Lower leg skin (tissue), 4 donors: ENCODE results near the gene LRRC75A. TPM values are rescaled to one million over a fixed set of nuclear protein-coding genes. Genes with fewer than 3 reads are reported as not detected.

Source experiments
- DNase-seq, 2 donors: peaks; one replicate each; pipeline ENCODE4 v3.0.0-alpha.2; 2019; ENCODE audit warnings: low spot score in 2 of 2
- H3K4me3 ChIP-seq: fragments of 200-600 bp; sonication (generic); 2 replicates; pipeline ENCODE4 v1.5.1; 2017; ENCODE audit warnings: mild to moderate bottlenecking, low read depth; ENCODE audit not compliant: poor library complexity, severe bottlenecking
- POLR2A ChIP-seq, 2 donors: fragments of 450-650 bp; IDR thresholded peaks; one replicate each; pipeline ENCODE4 v1.6.1; 2016 to 2017; ENCODE audit warnings: antibody characterized with exemption in 2 of 2, mild to moderate bottlenecking in 1 of 2, moderate library complexity in 1 of 2
- WGBS, 2 donors: methylation state at CpG; one replicate each; pipeline ENCODE4 v1.1.5; 2018; 5-methylcytosine and 5-hydroxymethylcytosine counted together
- intact Hi-C: fragments of 100-400 bp; cut with DNase I; formaldehyde crosslinking; loops from one replicate; pipeline ENCODE4 v1.15.0; 2023; ENCODE audit warnings: low total_unique reads
- total RNA-seq, 4 donors: library from RNA; depleted of rRNA; stranded (reverse); fragments of >200 nt; gene quantifications; one replicate each; pipeline ENCODE4 v1.1.0, GENCODE V29; 2016
- TF ChIP-seq, protein P1 (sequence below), 3 donors: fragments of 450-650 bp; IDR thresholded peaks; one replicate each; pipeline ENCODE4 v1.5.1; 2016; ENCODE audit warnings: antibody characterized with exemption in 3 of 3, mild to moderate bottlenecking in 3 of 3, moderate library complexity in 2 of 3

The LRRC75A gene
- total RNA-seq, 4 donors from 2014 or later, result 0.74 to 1.6 (median 0.99) TPM

DNA sequence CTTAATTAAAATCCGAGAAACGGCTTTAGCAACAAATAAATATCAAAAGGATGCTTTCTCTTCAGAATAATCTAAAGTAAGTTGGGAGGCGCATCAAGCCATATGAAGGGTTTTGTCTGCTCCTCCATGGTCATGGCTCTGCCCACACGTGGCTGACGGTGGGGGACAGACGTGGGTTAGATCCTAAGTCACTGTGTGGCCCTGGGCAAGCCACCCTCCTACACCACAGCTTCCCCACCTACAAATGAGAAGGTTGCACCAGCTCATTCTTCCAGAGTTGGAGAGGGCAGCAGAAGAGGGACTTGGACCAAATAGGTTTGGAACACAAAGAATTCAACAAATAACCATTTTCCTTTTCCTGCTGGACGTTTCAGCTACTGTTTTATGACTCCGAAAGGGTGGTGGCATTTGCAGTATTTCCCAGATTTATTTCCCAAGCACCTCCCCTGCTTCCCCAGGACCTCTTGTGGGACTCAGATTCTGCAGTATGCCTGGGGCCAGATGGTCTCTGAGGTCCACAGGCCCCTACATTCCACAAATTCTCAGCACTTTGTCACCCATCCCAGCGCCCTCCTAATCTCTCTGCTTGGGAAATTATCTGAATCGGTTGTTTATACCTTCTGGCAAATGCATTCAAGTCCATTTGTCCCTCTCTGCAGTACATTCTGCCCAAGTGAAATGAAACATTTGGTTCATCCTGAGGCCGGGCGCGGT lies 17.8 kb downstream of the LRRC75A start:
- H3K4me3 ChIP-seq, result no peak overlapping the region
- 81 to 85% methylated on average over 13 of the region's 13 CpGs for WGBS, 2 donors
- no peak for TF ChIP-seq POLR2A (IDR thresholded peaks at IDR 0.05)
- TF ChIP-seq, protein P1, sequence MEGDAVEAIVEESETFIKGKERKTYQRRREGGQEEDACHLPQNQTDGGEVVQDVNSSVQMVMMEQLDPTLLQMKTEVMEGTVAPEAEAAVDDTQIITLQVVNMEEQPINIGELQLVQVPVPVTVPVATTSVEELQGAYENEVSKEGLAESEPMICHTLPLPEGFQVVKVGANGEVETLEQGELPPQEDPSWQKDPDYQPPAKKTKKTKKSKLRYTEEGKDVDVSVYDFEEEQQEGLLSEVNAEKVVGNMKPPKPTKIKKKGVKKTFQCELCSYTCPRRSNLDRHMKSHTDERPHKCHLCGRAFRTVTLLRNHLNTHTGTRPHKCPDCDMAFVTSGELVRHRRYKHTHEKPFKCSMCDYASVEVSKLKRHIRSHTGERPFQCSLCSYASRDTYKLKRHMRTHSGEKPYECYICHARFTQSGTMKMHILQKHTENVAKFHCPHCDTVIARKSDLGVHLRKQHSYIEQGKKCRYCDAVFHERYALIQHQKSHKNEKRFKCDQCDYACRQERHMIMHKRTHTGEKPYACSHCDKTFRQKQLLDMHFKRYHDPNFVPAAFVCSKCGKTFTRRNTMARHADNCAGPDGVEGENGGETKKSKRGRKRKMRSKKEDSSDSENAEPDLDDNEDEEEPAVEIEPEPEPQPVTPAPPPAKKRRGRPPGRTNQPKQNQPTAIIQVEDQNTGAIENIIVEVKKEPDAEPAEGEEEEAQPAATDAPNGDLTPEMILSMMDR (IDR thresholded peaks at IDR 0.05), result no peak
- no peak for DNase-seq
- intact Hi-C loops, result no loop called here

DNA sequence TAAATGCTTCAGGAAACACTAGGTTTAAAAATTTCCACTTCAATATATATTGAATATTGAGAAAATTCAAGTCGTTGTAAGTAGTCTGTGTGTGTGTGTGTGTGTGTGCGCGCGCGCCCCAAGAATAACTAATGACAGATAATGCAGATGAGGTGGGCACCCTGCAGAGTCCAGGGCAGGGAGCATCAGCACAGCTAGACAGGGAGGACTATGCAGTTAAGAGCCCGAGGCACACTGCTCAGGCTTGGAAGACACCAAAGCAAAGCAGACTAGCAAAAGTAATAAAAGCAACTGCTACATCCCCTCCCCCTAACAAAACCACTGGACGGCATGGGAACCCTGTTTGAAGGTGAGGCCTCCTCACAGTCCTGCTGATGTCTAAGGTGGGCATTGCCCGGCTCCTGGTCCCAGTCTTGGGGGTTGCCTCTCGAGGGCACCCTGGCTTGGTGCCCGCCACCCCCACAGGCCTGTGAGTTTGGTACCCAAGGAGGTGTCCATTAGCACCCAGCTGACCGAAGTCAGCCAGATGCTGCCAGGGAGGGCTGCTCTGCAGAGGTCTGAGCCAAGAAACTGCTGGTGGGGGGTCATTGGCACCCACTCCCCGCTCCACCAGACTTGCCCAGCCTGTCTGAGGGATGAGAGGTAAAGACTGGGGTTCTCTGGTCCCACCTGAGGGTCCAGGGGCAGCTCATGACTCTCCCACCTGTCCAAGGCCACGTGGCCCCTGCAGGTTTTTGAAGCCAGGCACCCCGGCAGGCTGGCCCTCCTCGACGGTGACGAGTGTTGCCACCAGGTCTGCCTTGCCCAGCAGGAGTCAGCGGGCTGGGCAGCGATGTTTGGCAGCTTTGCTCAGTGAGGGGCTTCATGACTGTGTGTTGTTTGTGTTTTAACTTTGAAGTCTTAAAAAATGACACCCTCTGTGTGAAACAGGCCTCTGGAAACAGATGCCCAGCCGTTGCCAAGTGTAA lies 18.7 kb downstream of the LRRC75A start:
- H3K4me3 ChIP-seq, result no peak overlapping the region
- intact Hi-C loops, result no loop called here
- 86 to 90% methylated on average over 18 to 19 of the region's 20 CpGs for WGBS, 2 donors
- no peak for DNase-seq
- TF ChIP-seq, protein P1 (IDR thresholded peaks at IDR 0.05), result no peak
- TF ChIP-seq POLR2A (IDR thresholded peaks at IDR 0.05), result no peak

DNA sequence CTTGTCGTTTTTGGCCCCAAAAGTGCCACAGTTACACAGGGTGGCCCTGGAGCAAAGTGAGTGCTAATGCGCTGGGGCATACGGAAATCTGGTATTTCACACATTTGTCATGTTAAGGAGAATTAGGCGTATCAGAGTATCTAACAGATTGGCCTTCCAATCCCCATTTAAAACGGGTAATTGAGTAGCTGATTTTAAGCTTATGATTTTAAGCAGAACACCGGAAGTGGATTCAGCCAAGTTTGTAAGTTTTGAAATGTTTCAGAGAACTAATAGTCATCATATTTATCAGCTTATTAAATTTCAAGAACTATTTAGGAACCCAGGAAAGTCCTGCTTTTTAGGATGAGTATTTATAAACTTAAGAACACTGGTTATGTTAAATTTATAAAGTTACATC lies 19.5 kb downstream of the LRRC75A start:
- intact Hi-C loops, result no loop called here
- DNase-seq, result no peak
- TF ChIP-seq, protein P1 (IDR thresholded peaks at IDR 0.05), result no peak
- no peak for TF ChIP-seq POLR2A (IDR thresholded peaks at IDR 0.05)
- no peak overlapping the region for H3K4me3 ChIP-seq
- WGBS, 2 donors, result 71 to 74% methylated on average over 6 of the region's 6 CpGs

DNA sequence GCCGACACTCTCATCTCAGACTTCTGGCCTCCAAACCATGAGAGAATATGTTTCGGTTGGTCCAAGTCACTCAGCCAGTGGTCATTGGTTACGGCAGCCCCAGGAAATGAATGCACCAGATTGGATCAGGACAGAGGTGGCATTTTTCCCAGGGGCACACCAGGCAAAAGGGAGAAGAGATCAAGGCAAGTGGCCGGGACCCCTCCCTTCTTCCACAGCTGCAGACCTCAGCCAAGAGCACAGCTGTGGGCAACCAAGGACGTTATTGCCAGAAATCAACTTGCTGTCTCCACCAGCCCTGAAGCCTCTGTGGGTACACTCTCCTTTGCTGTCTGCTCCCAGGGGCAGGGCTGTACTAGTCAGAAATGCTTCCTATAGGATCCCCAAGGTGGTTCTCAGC lies 20.7 kb downstream of the LRRC75A start:
- WGBS, 2 donors, result 82 to 87% methylated on average over 5 of the region's 5 CpGs
- DNase-seq, result no peak
- no peak for TF ChIP-seq POLR2A (IDR thresholded peaks at IDR 0.05)
- TF ChIP-seq, protein P1 (IDR thresholded peaks at IDR 0.05), result no peak
- H3K4me3 ChIP-seq, result no peak overlapping the region
- intact Hi-C loops, result no loop called here

DNA sequence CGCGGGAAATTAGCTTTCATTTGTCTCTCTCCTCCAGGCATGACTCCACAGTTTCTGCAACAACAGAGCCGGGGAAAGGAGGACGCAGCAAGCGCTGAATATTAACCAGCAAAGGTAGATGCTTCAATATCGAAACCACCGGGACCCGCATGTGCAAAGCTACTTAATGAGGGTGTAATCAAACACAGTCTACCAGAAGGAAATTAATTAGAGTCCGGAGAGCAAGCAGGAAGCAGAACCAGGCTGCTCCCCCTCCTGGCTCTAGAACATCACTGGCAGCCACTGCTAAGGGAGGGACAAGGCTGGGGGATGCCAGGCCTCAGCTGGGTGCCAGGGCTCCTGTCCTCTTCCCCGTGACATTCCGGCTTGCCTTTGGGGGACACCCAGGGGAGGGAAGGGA lies 21.7 kb downstream of the LRRC75A start:
- no peak for TF ChIP-seq POLR2A (IDR thresholded peaks at IDR 0.05)
- TF ChIP-seq, protein P1 (IDR thresholded peaks at IDR 0.05), result no peak
- DNase-seq, result no peak
- 51 to 55% methylated on average over 11 of the region's 11 CpGs for WGBS, 2 donors
- H3K4me3 ChIP-seq, result no peak overlapping the region
- intact Hi-C loops, result no loop called here
